Esophagus squamous epithelium (tissue), 4 donors: ENCODE data around the gene WWOX.

ENCODE experiments used
- POLR2A ChIP-seq, 4 donors: fragments of 450-650 bp; IDR thresholded peaks; one replicate each; pipeline ENCODE4 v1.6.1; 2017; ENCODE audit warnings: antibody characterized with exemption in 4 of 4, mild to moderate bottlenecking in 4 of 4, moderate library complexity in 3 of 4
- TF ChIP-seq, protein P1 (sequence below), 6 experiments: fragments of 450-650 bp in 4 of 6; fragments of 200-600 bp in 2 of 6; sonication (generic) in 2 of 6; IDR thresholded peaks; one replicate each; pipeline ENCODE4 v1.5.1; 2016 to 2019; ENCODE audit warnings: antibody characterized with exemption in 6 of 6, mild to moderate bottlenecking in 4 of 6, moderate library complexity in 4 of 6

- TF ChIP-seq, protein P1, sequence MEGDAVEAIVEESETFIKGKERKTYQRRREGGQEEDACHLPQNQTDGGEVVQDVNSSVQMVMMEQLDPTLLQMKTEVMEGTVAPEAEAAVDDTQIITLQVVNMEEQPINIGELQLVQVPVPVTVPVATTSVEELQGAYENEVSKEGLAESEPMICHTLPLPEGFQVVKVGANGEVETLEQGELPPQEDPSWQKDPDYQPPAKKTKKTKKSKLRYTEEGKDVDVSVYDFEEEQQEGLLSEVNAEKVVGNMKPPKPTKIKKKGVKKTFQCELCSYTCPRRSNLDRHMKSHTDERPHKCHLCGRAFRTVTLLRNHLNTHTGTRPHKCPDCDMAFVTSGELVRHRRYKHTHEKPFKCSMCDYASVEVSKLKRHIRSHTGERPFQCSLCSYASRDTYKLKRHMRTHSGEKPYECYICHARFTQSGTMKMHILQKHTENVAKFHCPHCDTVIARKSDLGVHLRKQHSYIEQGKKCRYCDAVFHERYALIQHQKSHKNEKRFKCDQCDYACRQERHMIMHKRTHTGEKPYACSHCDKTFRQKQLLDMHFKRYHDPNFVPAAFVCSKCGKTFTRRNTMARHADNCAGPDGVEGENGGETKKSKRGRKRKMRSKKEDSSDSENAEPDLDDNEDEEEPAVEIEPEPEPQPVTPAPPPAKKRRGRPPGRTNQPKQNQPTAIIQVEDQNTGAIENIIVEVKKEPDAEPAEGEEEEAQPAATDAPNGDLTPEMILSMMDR (IDR thresholded peaks at IDR 0.05) = no peak
- TF ChIP-seq POLR2A (IDR thresholded peaks at IDR 0.05) = no peak
These were observed 970.2 kb downstream of the WWOX start for GRCh38 chr16:79069633-79070032.
